Endothelial cell of umbilical vein (primary cell): ENCODE measurements around the gene KCNJ16. TPM values are rescaled to one million over a fixed set of nuclear protein-coding genes. Genes with fewer than 3 reads are reported as not detected.

Experiments used
- BruUV-seq: library from RNA; stranded (reverse); fragments of 400-500 nt; replicated peaks from 2 replicates; lab custom pipeline; 2021; lab: Mats Ljungman, UMichigan
- CTCF ChIA-PET: fragments of 300-600, 350-600 bp; sonication (Branson Sonifier 250); formaldehyde crosslinking; loops from one replicate; lab custom pipeline; 2021; ENCODE audit warnings: antibody characterized with exemption, inconsistent platforms; lab: Charles Lee
- POLR2A ChIA-PET: fragments of 300-600, 350-600 bp; sonication (Branson Sonifier 250); formaldehyde crosslinking; loops from one replicate; lab custom pipeline; 2021; ENCODE audit warnings: antibody characterized with exemption, inconsistent platforms; lab: Charles Lee
- DNase-seq: peaks from one replicate; pipeline ENCODE4 v3.0.0-alpha.2; 2011; ENCODE audit warnings: low read depth, low spot score
- FAIRE-seq: peaks from 2 replicates; lab custom pipeline; 2011; peaks lifted over from hg19 to GRCh38; lab: Jason Lieb, UNC
- H2AFZ ChIP-seq: 2 replicates; pipeline ENCODE4 v1.6.0; 2012; ENCODE audit warnings: low read depth, low read length, control low read depth, inconsistent platforms
- H3K27ac ChIP-seq: 2 replicates; pipeline ENCODE4 v1.5.1; 2011; ENCODE audit warnings: low read depth, mild to moderate bottlenecking, control low read depth, low read length, moderate library complexity; ENCODE audit not compliant: insufficient read depth
- H3K27me3 ChIP-seq, 2 experiments: 2 replicates each; pipeline versions ENCODE4 v1.6.0 to v1.6.1; 2011; ENCODE audit warnings: low read length in 2 of 2, mixed read lengths in 1 of 2; ENCODE audit not compliant: control insufficient read depth in 2 of 2, insufficient read depth in 2 of 2
- H3K36me3 ChIP-seq, 2 experiments: 2 replicates in 1 of 2; 3 replicates in 1 of 2; pipeline ENCODE4 v1.5.1; 2011; ENCODE audit warnings: low read length in 2 of 2, mild to moderate bottlenecking in 1 of 2, moderate library complexity in 1 of 2; ENCODE audit not compliant: control insufficient read depth in 2 of 2, insufficient read depth in 2 of 2; ENCODE audit errors: extremely low read depth in 1 of 2
- H3K4me1 ChIP-seq: 3 replicates; pipeline ENCODE4 v1.5.1; 2011; ENCODE audit warnings: mild to moderate bottlenecking, low read length; ENCODE audit not compliant: control insufficient read depth, insufficient read depth; ENCODE audit errors: extremely low read depth
- H3K4me2 ChIP-seq: 2 replicates; pipeline ENCODE4 v1.6.1; 2011; ENCODE audit warnings: low read length, control low read depth, mixed read lengths; ENCODE audit not compliant: insufficient read depth
- H3K4me3 ChIP-seq, 3 experiments: fragments of 200-600 bp in 1 of 3; sonication (generic), shearing (Covaris generic) in 1 of 3; replicated peaks in 1 of 3; 2 replicates each; pipeline ENCODE4 v1.5.1; 2011 to 2016; ENCODE audit warnings: control low read depth in 3 of 3, low read length in 3 of 3, mild to moderate bottlenecking in 2 of 3, inconsistent platforms in 1 of 3, low read depth in 1 of 3, moderate library complexity in 1 of 3; ENCODE audit not compliant: insufficient read depth in 1 of 3
- H3K79me2 ChIP-seq: 2 replicates; pipeline ENCODE4 v1.6.0; 2012; ENCODE audit warnings: low read length, inconsistent platforms; ENCODE audit not compliant: control insufficient read depth, insufficient read depth
- H3K9ac ChIP-seq: replicated peaks from 2 replicates; pipeline ENCODE3; 2011; ENCODE audit warnings: low read length, control low read depth; ENCODE audit not compliant: insufficient read depth; ENCODE audit errors: extremely low read depth
- H3K9me1 ChIP-seq: replicated peaks from 3 replicates; pipeline ENCODE4 v1.6.0; 2011; ENCODE audit warnings: mild to moderate bottlenecking, low read length; ENCODE audit not compliant: control insufficient read depth, insufficient read depth; ENCODE audit errors: extremely low read depth
- H3K9me3 ChIP-seq: replicated peaks from 2 replicates; pipeline ENCODE4 v1.5.1; 2012; ENCODE audit warnings: low read length, inconsistent platforms; ENCODE audit not compliant: control insufficient read depth, insufficient read depth
- H4K20me1 ChIP-seq: replicated peaks from 2 replicates; pipeline ENCODE3; 2011; ENCODE audit warnings: mild to moderate bottlenecking, low read length; ENCODE audit not compliant: control insufficient read depth, insufficient read depth; ENCODE audit errors: extremely low read depth
- CTCF ChIP-seq, 2 donors: IDR thresholded peaks; 1 replicate in 1 of 2; 2 replicates in 1 of 2; pipeline ENCODE4 v1.5.1; 2011; ENCODE audit warnings: low read length in 2 of 2, mild to moderate bottlenecking in 2 of 2, moderate library complexity in 2 of 2, control low read depth in 1 of 2, inconsistent platforms in 1 of 2, low read depth in 1 of 2; ENCODE audit not compliant: insufficient read depth in 1 of 2; ENCODE audit errors: extremely low read depth in 1 of 2
- EZH2 ChIP-seq: IDR thresholded peaks from 2 replicates; pipeline ENCODE4 v1.6.1; 2012; ENCODE audit warnings: borderline replicate concordance, low read depth, mild to moderate bottlenecking, moderate library complexity, low read length, inconsistent platforms; ENCODE audit not compliant: severe bottlenecking
- FOS ChIP-seq: IDR thresholded peaks from 2 replicates; pipeline ENCODE4 v1.6.1; 2011; ENCODE audit warnings: mild to moderate bottlenecking, low read length, moderate library complexity, borderline replicate concordance; ENCODE audit not compliant: insufficient read depth
- GATA2 ChIP-seq: IDR thresholded peaks from 2 replicates; pipeline ENCODE4 v1.7.0; 2011; ENCODE audit warnings: low read depth, mild to moderate bottlenecking, moderate library complexity, mixed read lengths, low read length; ENCODE audit not compliant: insufficient read length, insufficient read depth
- JUN ChIP-seq: IDR thresholded peaks from 2 replicates; pipeline ENCODE4 v1.6.1; 2011; ENCODE audit warnings: borderline replicate concordance, low read depth; ENCODE audit not compliant: insufficient read length, insufficient read depth
- MAX ChIP-seq: IDR thresholded peaks from 2 replicates; pipeline ENCODE4 v1.6.1; 2011; ENCODE audit not compliant: insufficient read depth, insufficient read length
- MYC ChIP-seq: IDR thresholded peaks from one replicate; pipeline ENCODE4 v1.6.1; 2011; ENCODE audit warnings: mild to moderate bottlenecking, low read depth, low read length
- POLR2A ChIP-seq: IDR thresholded peaks from 2 replicates; pipeline ENCODE4 v1.6.1; 2012; ENCODE audit warnings: low read depth, mild to moderate bottlenecking, control low read depth, low read length
- POLR2AphosphoS5 ChIP-seq: IDR thresholded peaks from 2 replicates; pipeline ENCODE4 v1.6.1; 2012; ENCODE audit warnings: low read depth, mild to moderate bottlenecking, control low read depth, low read length, moderate library complexity; ENCODE audit not compliant: insufficient read depth
- dilution Hi-C: fragments of 300-500 bp; cut with MboI; formaldehyde crosslinking; loops from one replicate; pipeline ENCODE4 v1.15.0; 2019; ENCODE audit warnings: low sequenced_read_pairs; ENCODE audit not compliant: extremely low pct_ligation_motif_present
- intact Hi-C: fragments of 100-400 bp; cut with micrococcal nuclease; formaldehyde crosslinking; loops from one replicate; pipeline ENCODE4 v1.10.0; 2022
- polyA plus RNA-seq, 4 experiments: library from polyadenylated mRNA; depleted of rRNA in 3 of 4; stranded (reverse) in 3 of 4; unstranded in 1 of 4; fragments of >200 nt; gene quantifications; 2 replicates each; pipeline versions ENCODE4 v1.2.1 to v1.2.3, GENCODE V29; 2011 to 2012; ENCODE audit warnings: missing spikeins in 1 of 4
- total RNA-seq: library from RNA; stranded (reverse); gene quantifications from 2 replicates; pipeline ENCODE4 v1.2.3, GENCODE V29; 2021

Gene KCNJ16
- total and polyA plus RNA-seq, 2 donors (not counting 3 experiments of a cell fraction or from before 2014, with no cell fraction given) = 0.07 TPM; not detected in 1

- POLR2A ChIA-PET = interaction anchor here (0.6 to 2.4 kb wide), 2 partner anchors 10 to 29 kb away, joined by 4 to 7 read pairs; no protein-coding TSS in a partner anchor
- no peak for FAIRE-seq
Observed at GRCh38 chr17:70157151-70157550, 82.1 kb downstream of the KCNJ16 start.

GRCh38 chr17:70158180-70158579, 83.2 kb downstream of the KCNJ16 start:
- Histone ChIP-seq H3K9me1 (no peaks in the 10 kb centered on the region), H3K79me2 (no peaks in the 10 kb centered on the region), H3K36me3 (no peaks in the 10 kb centered on the region), H3K27ac (peak overlapping the region; percentile 100), H3K9ac (peak overlapping the region; percentile 99), H3K4me3 (peak overlapping the region; percentile 27 to 77 (median 47)), H3K4me2 (peak overlapping the region; percentile 97), H3K9me3 (no peaks in the 10 kb centered on the region), H2AFZ (peak overlapping the region; percentile 34), H3K4me1 (peaks cover 44% of the 10 kb centered on the region), H4K20me1 (no peaks in the 10 kb centered on the region), H3K27me3 (no peaks in the 10 kb centered on the region)
- POLR2A ChIA-PET = interaction anchor here (0.8 to 2.4 kb wide), 5 partner anchors 9 to 618 kb away, joined by 3 to 10 read pairs (median 3); partner anchors contain the start of gene KCNJ2
- intact Hi-C loops = loop anchor here (1.0 to 2.0 kb wide), 4 partner anchors 10 to 559 kb away; no protein-coding TSS in a partner anchor
- peak; percentile 93 for TF ChIP-seq JUN
- no peak for TF ChIP-seq MYC
- peak; percentile 66 for TF ChIP-seq FOS
- TF ChIP-seq POLR2A = no peak
- TF ChIP-seq GATA2 = peak; percentile 76
- TF ChIP-seq CTCF (IDR thresholded peaks at IDR 0.05; ENCODE audit: extremely low read depth in 1 of 2, insufficient read depth in 1 of 2, low read depth in 1 of 2, low read length in 2 of 2) = no peak
- no peak for TF ChIP-seq EZH2
- TF ChIP-seq MAX = no peak
- TF ChIP-seq POLR2AphosphoS5 = peak; percentile 77
- DNase-seq = peak; percentile 97
- peak; percentile 86 for FAIRE-seq
- BruUV-seq = no TSS peak
- dilution Hi-C loops = no loop called here
- CTCF ChIA-PET = interaction anchor here (1.0 to 3.9 kb wide), 8 partner anchors 9 to 635 kb away, joined by 4 to 37 read pairs (median 9); partner anchors contain the start of gene KCNJ2

More at GRCh38 chr17:70157151-70157550, 82.1 kb downstream of the KCNJ16 start:
- H3K4me2 ChIP-seq = no peak overlapping the region
- peak overlapping the region; percentile 100 for H3K27ac ChIP-seq
- H2AFZ ChIP-seq = no peak overlapping the region
- intact Hi-C loops = no loop called here
- peak; percentile 30 for DNase-seq
- H4K20me1 ChIP-seq = no peaks in the 10 kb centered on the region
- no peaks in the 10 kb centered on the region for H3K9me3 ChIP-seq
- no peaks in the 10 kb centered on the region for H3K36me3 ChIP-seq
- CTCF ChIA-PET = interaction anchor here (0.9 to 3.9 kb wide), 4 partner anchors 11 to 550 kb away, joined by 3 to 37 read pairs (median 6); partner anchors contain the start of gene KCNJ2
- no peak overlapping the region for H3K4me3 ChIP-seq
- no TSS peak for BruUV-seq
- H3K4me1 ChIP-seq = peaks cover 44% of the 10 kb centered on the region
- no peaks in the 10 kb centered on the region for H3K9me1 ChIP-seq
- no peaks in the 10 kb centered on the region for H3K79me2 ChIP-seq
- TF ChIP-seq EZH2 (no peak), POLR2AphosphoS5 (no peak), POLR2A (no peak), MYC (no peak), GATA2 (no peak), JUN (no peak), FOS (no peak), MAX (no peak)
- no peaks in the 10 kb centered on the region for H3K27me3 ChIP-seq
- dilution Hi-C loops = no loop called here
- peak overlapping the region; percentile 99 for H3K9ac ChIP-seq
